HG02623 (cell line): Measurements from ENCODE around the gene ITSN2.

Source experiments
- ATAC-seq: cut with Tn5 transposase; IDR thresholded peaks from one replicate; pipeline ENCODE4 v1.9.1; 2021; ENCODE audit warnings: moderate library complexity; ENCODE audit not compliant: unreplicated experiment

Gene ITSN2

DNA sequence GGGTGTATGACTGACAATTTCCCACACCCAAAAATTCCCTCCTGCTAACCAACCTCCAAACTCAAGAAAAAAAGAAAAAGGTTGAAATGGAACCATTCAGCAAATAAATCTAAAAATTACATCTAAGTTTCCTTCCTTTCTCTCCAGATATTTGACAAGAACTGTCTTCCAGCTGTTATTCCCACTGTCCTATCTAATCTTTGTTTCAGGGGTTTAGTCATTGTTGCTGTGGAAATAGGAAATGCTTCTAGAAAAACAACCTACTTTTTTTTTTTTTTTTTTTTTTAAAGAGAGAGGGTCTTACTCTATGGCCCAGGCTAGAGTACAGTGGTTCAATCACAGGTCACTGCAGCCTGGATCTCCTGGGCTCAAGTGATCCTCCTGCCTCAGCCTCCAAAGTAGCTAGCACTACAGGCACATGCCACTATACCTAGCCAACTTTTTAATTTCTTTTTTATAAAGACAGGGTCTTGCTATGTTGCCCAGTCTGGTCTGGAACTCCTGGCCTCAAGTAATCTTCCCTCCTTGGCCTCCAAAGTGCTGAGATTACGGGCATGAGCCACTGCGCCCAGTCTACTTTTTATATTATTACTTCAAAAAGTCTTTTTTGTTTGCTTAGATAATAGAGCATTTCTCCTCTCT lies 88.1 kb downstream of the ITSN2 start:
- ATAC-seq: no peak

DNA sequence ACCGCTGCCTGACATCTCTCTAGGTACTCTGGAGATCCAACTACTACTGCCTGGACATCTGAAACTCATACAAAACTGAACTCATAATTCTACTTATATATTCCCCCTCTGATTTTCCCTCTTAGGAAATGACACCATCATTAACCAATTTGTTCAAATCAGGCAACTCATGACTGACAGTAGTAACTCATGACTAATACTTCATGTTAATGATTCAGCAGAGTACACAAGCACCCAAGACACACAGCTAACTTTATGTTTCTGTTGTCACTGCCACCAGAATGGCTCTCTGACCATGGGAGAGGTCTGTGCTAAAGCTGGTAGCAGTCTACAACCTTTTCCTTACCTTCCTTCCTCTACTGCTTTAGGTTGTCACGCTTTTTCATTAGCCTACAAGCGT lies 91.1 kb downstream of the ITSN2 start:
- ATAC-seq: no peak

DNA sequence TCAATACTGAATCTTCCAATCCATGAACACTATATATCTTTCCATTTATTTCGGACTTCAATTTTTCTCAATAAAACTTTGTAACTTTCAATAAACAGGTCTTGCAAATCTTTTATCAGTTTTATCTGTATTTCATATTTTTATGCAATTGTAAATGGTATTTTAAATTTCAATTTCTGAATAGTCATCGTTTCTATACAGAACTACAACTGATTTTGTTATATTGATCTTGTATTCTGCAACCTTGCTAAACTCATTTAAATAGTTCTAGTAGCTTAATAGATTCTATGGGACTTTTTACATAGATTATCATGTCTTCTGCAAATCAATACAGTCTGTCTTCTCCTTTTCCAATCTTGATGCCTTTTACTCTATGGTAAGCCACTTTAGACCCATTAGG lies 95.1 kb downstream of the ITSN2 start:
- no peak for ATAC-seq

DNA sequence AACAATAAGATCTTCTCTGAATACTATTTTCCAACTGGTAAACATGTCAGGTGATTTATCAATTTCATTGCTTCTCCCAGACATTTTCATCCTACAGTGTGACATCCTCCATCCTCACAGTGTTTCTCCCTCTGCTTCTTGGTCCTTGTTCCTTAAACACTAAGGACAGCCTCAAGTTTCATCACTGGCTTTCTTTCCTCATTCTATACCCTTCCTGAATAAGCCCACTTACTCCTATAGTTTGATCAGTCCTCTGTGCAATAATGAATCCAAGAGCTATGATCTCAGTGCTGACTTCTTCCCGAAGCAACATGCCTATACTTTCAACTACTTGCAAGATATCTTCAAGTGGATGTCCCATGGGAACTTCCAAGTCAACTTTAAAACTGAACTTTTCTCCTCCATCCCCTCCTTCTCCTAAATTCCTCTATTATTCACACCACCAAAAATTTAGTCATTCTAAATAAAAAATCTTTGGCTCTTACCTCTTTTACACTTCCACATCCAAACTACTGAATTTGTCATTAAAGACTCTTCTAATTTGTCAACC lies 97.8 kb downstream of the ITSN2 start:
- ATAC-seq: no peak

DNA sequence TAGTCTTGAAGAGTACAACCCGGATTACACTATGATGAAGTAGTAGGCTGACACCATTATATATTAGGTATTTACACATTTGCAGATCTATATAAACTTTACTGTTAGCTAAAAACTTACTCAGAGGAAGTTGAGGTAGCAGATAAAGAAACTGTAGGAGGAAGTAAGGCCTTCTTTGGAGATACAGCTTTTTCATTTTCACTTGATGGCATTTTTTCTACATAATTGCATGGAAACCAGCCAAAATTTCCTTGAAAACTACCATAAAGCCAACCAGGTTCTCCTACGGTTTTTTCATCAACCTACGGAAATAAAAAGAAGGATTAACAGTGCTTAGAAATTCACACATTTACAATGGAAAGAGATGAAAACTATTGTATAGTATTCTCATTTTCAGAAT lies 98.9 kb downstream of the ITSN2 start:
- ATAC-seq: no peak

DNA sequence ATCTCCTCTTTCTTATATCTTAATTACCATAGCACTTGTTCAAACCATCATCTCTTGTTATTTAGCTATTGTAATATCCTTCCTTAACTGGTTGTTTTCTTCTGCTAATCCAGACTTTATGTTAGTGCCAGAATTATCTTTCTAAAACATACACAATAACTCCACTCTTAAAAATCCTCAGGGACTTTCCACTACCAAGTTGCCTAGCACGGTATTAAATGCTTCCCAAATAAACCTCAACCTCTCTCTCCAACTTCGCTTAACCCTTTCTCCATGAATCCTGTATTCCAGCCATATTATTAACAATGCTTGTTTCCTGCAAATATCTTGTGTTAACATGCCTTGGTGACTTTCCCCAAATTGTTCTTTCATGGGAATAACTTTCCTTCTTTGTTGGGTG lies 101.0 kb downstream of the ITSN2 start:
- ATAC-seq: no peak

DNA sequence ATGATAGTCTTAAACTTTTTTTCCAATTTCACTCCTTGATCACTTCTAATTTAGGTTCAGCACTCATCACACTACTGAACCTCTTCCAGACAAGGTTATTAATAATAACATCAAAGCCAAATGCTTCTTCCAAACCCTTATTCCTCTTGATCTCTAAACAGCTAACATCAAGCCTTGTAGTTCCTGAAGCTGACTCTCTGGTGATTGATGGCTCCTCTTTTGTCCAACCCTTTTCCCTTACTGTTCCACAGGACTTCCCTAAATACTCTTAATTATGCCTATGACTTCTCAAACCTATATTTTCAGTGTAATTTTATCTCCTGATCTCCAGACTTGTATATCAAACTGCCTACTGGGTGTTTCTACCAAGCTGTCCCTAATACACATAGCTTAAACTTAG lies 101.6 kb downstream of the ITSN2 start:
- no peak for ATAC-seq

DNA sequence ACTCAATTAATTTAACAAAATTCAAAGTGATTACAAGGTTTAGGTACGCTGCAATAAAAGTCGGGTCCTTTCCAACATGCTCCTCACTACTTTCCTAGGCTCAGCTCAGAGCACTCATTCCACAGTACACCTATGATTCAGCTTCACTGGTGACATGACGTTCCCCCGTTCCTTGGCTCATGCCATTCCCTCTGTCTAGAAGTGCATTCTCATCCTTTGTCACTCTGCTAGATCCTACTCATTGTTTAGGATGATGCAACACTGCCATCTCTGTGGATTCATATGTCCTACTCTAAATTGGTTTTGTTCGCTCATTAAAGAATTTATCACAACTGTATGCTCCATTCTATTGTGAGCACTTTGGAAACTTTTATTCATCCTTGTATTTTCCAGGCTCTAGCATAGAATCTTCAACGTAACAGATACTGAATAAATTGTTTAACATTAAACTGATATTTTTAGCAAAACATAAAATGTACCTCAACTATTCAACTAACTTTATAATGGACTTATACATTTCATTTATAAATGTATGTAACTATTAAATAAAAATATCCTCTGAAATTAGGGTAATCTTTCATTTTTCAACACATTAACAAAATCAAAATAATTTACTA lies 106.9 kb downstream of the ITSN2 start:
- ATAC-seq: no peak

DNA sequence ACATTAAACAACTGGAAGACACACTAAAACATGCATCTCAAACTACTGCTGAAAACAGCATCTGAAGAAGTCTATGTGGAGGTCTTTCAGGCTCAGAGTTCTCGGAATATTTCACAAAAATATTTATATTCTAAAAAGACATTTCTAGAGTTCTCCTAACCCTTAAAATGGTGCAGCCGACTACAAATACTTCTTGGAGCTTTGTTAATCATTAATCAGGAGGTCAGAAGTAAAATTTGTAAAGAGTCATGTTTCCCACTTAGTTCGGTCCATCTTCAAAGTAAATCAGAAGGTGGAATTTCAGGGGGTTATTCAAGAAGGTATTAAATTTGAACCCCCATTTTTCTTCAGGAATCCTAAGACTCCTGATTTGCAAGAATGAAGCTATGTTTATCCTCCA lies 112.7 kb downstream of the ITSN2 start:
- ATAC-seq: no peak

DNA sequence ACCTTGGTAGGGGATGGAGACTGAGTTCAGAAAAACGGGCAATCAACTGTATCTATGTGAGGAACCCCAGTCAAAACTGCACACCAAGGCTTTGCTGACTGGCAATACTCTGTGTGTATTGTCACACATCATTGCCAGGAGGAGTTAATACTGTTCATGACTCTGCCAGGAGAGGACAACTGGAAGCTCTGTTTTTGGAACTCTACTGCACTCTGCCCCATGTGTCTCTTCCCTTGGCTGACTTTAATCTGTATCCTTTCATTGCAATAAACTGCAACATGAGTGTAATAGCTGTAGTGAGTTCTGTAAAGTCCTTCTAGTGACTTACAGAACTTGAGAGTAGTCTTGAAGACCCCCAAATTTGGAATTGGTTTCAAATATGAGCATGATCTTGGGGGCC lies 113.2 kb downstream of the ITSN2 start:
- ATAC-seq: no peak

DNA sequence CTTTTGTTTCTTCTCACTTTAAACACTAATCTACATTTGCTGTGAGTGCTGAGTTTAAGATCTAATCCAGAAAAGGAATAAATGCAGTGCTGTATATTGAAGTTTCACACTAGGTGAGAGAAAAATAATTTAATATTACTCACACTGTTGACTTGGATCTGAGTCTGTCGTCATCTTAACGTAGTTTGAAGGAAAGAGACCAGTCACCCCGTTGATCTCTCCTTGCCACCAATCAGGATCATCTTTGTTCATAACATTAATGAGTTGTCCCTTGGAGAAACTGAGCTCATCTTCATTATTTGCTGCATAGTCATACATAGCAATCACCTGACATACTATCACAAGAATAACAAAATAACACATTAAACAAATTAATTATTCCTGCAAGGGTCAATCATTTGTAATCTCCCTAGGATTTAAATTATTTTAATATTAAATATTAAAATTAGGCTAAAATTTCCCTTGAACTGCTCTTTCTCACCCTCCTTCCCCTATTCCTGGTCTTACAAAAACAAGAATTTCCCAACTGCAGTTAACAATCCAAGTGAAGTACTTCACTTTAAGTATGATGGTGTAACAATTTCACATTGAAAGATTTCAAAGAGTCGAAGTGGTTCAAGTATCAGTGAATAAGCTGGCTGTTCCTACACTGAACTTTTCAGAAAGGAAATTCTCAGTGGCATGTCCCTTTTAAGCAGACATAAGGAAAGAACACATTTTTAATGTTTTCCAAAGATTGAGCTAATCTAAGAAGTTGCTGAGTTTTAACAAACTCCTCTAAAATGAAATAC lies 114.2 kb downstream of the ITSN2 start:
- ATAC-seq: no peak

DNA sequence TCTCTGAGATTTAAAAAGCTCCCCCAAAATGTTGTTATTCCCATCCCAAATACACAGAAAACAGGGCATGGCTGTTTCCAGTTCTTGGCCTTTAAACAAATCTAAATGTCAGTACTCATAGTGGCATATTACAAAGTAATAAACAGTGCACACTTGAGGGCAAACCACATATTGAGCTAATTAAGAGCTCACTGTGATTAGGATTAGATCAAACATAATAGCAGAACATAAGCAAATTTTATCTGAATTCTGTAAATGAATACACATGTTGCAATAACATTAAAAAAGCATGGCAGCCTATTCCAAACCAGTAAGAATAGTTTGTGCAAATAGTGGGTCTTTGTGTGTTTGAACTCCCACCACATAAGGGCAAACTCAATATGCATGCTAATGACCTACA lies 118.8 kb downstream of the ITSN2 start:
- no peak for ATAC-seq

DNA sequence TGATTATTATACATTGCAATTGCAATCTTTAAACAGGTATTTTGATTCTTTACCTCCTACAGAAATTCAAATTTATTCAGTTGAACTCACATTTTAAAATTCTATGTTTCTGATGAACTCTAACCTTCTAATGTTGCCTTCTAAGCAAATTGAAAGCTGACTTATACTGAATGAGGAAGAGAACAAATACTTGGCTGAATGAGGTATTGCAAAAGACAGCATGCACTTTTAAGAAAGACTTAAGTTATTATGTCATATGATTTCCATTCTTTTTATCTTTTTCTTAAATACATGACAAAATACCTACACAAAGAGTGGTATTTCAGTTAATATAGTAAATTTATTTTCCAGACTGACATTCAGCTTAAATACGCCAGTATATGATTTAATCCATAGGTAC lies 120.8 kb downstream of the ITSN2 start:
- ATAC-seq: no peak

DNA sequence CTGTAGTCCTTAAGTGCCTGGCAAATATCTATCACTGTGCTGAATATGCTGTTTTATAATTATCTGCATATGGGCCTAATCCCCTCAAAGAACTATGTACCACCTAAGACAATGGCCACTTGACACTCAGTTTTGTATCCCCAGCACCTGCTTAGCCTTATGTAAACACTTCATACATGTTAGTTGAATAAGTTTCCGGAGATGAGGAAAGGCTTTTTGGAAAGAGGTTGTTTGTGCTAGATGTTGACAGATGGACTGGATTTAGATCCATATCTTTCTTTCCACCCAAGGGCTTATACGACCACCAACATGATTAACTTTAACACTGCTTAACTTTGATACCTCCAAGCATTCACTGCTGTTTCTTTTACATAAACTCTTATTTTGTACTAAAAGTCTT lies 122.2 kb downstream of the ITSN2 start:
- no peak for ATAC-seq

DNA sequence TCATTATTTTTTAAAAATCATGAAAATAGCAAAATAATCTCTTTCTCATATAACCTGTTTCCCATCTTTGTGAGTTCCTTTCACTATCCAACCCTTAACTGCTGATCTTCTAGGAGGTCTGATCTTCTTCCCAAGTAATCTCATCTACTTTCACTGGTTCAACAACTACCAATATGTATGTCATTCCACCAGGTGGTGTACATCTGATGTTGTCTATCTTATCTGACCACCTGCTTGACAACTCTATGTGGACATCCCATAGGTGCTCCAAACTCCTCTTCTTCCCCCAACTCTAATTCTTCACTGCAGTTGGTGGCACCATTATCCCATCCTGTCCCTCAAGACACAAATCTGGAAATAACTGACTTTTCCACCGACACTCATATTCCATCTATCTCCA lies 123.0 kb downstream of the ITSN2 start:
- ATAC-seq: no peak

DNA sequence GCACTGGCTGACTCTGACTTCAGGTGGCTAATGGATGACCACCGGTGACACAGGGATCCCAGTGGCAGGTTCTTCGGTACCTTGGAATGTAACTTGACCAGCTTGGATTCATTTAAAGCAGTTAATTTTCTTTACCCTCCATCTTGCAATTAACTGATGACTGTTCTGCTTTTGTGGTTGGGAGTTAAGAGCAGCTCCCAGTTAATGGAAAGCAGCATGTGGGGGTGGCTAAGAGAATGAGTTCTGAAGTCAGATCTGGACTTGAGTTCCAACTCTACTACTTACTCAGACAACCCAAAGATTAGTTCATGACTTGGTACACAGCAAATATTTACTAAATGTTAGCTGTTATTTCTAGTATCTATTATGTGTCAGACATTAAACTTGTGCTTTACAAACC lies 127.0 kb downstream of the ITSN2 start:
- no peak for ATAC-seq

DNA sequence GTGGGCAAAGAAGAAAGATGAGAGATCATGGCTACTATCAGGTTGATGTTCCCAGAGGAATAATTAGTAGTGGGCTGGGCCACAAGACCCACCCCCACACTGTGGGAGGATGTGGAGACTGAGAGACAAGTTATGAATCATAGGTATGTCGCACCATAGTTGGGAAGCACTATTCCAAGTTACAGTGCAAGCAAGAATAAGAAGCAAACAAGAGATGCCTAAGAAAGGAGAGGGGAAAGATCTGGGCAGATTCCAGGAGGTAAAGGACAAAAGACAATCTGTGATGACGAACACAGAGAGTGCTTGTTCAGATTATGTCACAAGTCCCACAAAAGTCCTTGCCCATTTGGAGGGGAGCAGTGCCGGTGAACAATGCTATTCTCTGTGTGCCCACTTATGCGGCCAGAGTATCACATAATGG lies 128.9 kb downstream of the ITSN2 start:
- ATAC-seq: no peak

DNA sequence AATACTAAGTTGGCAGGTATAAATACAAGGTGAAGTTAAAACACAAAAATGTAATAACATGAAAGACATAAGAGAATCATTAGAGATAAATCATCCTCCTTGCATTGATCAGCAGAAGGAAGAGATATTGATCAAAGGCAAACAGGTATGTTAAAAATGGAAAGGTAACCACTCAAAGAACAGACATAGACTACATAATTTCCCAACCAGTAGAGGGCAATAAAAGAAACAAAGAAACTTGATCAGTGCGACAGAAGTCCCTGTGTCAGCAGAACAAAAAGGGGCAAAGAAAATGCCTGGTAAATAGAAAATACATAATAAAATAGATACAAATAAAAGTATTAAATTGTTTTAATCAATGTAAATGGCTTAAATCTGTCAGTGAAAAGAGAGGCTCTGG lies 131.9 kb downstream of the ITSN2 start:
- no peak for ATAC-seq

DNA sequence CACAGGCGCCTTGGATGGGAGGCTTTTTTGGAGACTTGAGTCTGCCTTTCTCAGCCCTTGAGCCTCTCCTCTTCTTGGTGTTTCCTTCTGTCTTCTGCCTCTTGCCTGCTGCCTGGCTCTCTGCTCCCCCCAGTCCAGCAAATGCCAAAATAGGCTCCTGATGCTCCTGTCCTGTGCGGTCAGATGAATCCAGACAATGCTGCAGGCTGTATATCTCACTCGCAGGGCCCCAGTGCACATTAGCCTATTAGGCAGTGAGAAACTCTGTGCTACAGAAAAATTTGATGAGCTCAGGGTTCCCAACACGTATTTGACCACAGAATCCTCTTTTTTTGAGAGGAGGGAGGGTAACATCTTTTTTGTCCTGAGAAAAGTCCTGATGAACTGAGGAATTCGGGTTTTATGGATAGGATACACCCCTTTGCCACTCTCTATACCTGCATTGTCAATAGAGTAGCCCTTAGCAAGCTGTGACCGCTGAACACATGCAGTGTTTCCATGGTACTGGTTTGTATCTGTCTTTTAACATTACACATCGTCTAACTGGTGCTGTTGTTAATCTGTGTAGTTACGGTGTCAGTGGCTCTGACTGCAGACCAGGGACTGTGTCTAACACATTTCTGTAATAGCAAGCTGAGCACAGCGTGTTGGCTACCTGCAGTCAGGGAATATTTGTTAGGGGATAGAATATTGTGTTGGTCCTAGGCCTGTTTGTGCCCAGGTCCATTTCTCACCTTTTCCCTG lies 134.7 kb downstream of the ITSN2 start:
- no peak for ATAC-seq

DNA sequence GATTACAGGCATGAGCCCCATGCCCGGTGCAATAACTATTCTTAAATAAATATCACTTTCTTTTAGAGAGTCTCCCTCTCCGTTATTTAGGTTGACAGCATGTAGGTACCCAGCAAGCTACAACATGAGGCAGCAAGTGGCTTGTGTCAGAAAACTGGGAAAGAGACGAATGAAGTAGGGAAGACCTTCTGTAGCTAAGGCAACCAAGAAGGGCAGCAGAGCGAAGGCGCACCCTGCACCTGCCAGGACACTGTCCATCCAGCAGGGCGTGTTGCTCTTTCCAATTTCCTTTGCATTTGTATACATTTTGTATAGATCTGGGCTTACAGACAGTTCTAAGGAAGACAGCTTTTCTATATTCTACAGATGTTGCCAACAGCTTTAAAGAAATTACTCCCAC lies 137.4 kb downstream of the ITSN2 start:
- ATAC-seq: no peak

DNA sequence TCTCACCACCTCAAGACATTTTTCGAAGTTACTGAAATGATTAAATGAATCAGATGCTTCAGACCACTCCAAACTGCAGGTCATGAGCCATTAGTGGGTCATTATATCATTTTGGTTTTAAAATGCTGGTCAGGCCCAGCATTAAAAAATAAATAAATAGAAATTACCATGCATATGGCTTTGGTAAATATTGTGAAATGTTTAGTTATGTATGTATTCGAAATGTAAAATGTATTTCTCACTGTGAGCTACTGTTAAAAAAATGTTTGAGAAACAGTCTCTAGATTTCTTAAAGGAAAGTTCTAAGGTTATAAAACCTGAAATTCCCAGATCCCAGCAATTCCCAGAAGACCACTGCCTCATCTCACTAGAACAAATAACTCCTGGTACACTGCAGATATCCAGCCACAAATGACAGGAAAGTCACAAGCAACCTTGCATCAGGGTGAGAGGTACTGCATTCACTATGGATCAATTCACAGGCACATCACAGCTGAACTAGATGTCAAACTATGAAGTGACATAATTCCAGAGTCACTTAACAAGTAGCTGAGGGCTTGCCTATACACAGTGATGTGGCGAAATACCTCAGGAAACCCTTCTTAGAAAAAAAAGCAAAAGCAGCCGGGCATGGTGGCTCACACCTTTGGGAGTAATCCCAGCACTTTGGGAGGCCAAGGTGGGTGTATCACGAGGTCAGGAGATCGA lies 138.8 kb downstream of the ITSN2 start:
- no peak for ATAC-seq
